HCT116 (cell line): ENCODE data around the gene TYR.

ENCODE experiments used
- CBX3 ChIP-seq: IDR thresholded peaks from 2 replicates; pipeline ENCODE4 v1.6.1; 2012; ENCODE audit warnings: low read depth
- CEBPB ChIP-seq: IDR thresholded peaks from 2 replicates; pipeline ENCODE4 v1.6.1; 2012; ENCODE audit warnings: low read depth
- EZH2 ChIP-seq: fragments of 200-600 bp; sonication (generic); IDR thresholded peaks from 2 replicates; pipeline ENCODE4 v1.6.1; 2017; ENCODE audit warnings: antibody characterized with exemption, mixed run types
- EZH2phosphoT487 ChIP-seq: fragments of 200-600 bp; IDR thresholded peaks from 2 replicates; pipeline ENCODE4 v1.6.1; 2018; ENCODE audit warnings: antibody characterized with exemption, borderline replicate concordance
- POLR2A ChIP-seq: IDR thresholded peaks from 2 replicates; pipeline ENCODE4 v1.7.0; 2011; ENCODE audit warnings: borderline replicate concordance; ENCODE audit not compliant: insufficient read depth, insufficient read length; ENCODE audit errors: extremely low read depth
- POLR2AphosphoS5 ChIP-seq: IDR thresholded peaks from 2 replicates; pipeline ENCODE4 v1.6.1; 2011; ENCODE audit warnings: mild to moderate bottlenecking, low read depth, low read length, moderate library complexity
- YY1 ChIP-seq: IDR thresholded peaks from 2 replicates; pipeline ENCODE4 v1.6.1; 2011; ENCODE audit warnings: low read length, low read depth, moderate library complexity, mild to moderate bottlenecking; ENCODE audit not compliant: insufficient replicate concordance; ENCODE audit errors: extremely low read depth
- ZNF274 ChIP-seq: fragments of 200-500 bp; sonication (Bioruptor generic); IDR thresholded peaks from 2 replicates; pipeline ENCODE4 v1.6.1; 2014; ENCODE audit warnings: mild to moderate bottlenecking, low read depth, low read length, inconsistent platforms
- TF ChIP-seq, protein P1 (sequence below), 3 experiments: fragments of 200-600 bp in 1 of 3; sonication (generic) in 1 of 3; IDR thresholded peaks in 2 of 3; conservative IDR thresholded peaks in 1 of 3; 2 replicates each; pipeline ENCODE4 v1.5.1; 2012 to 2017; ENCODE audit warnings: low read depth in 2 of 3, low read length in 2 of 3, antibody characterized with exemption in 1 of 3, borderline replicate concordance in 1 of 3, control low read depth in 1 of 3, mild to moderate bottlenecking in 1 of 3, mixed read lengths in 1 of 3, mixed run types in 1 of 3, moderate library complexity in 1 of 3; ENCODE audit not compliant: insufficient read depth in 1 of 3
- TF ChIP-seq, protein P2 (sequence below): IDR thresholded peaks from 2 replicates; pipeline ENCODE4 v1.6.1; 2012; ENCODE audit warnings: low read depth

DNA sequence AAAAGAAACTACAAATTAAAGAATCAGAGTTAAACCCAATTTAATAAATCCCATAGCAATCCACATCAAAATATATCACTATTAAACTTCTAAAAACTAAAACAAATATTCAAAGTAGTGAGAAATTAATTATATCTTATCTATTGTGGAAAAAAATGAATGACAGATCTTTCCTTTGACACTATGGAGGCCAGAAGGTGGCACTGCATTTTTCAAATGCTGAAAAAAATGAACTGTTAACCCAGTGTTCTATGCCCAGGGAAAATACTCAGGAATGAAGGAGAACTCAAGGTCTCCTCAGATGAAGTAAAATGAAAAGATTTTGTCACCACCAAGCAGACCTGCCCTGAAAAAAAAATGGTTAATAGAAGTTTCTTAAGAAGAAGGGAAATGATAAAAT, 27.7 kb downstream of the TYR start:
- TF ChIP-seq, protein P1, sequence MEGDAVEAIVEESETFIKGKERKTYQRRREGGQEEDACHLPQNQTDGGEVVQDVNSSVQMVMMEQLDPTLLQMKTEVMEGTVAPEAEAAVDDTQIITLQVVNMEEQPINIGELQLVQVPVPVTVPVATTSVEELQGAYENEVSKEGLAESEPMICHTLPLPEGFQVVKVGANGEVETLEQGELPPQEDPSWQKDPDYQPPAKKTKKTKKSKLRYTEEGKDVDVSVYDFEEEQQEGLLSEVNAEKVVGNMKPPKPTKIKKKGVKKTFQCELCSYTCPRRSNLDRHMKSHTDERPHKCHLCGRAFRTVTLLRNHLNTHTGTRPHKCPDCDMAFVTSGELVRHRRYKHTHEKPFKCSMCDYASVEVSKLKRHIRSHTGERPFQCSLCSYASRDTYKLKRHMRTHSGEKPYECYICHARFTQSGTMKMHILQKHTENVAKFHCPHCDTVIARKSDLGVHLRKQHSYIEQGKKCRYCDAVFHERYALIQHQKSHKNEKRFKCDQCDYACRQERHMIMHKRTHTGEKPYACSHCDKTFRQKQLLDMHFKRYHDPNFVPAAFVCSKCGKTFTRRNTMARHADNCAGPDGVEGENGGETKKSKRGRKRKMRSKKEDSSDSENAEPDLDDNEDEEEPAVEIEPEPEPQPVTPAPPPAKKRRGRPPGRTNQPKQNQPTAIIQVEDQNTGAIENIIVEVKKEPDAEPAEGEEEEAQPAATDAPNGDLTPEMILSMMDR (IDR thresholded peaks at IDR 0.05 in 2 of 3, conservative IDR thresholded peaks at IDR 0.05 in 1 of 3; ENCODE audit: borderline replicate concordance in 1 of 3, insufficient read depth in 1 of 3, low read depth in 2 of 3, low read length in 2 of 3): peak; percentile 8 to 31 (median 19); a peak in 2 of 6 replicates
- TF ChIP-seq POLR2AphosphoS5 (no peak), POLR2A (no peak), CEBPB (no peak), EZH2 (no peak), ZNF274 (no peak), CBX3 (no peak), YY1 (no peak), EZH2phosphoT487 (no peak)
- TF ChIP-seq, protein P2, sequence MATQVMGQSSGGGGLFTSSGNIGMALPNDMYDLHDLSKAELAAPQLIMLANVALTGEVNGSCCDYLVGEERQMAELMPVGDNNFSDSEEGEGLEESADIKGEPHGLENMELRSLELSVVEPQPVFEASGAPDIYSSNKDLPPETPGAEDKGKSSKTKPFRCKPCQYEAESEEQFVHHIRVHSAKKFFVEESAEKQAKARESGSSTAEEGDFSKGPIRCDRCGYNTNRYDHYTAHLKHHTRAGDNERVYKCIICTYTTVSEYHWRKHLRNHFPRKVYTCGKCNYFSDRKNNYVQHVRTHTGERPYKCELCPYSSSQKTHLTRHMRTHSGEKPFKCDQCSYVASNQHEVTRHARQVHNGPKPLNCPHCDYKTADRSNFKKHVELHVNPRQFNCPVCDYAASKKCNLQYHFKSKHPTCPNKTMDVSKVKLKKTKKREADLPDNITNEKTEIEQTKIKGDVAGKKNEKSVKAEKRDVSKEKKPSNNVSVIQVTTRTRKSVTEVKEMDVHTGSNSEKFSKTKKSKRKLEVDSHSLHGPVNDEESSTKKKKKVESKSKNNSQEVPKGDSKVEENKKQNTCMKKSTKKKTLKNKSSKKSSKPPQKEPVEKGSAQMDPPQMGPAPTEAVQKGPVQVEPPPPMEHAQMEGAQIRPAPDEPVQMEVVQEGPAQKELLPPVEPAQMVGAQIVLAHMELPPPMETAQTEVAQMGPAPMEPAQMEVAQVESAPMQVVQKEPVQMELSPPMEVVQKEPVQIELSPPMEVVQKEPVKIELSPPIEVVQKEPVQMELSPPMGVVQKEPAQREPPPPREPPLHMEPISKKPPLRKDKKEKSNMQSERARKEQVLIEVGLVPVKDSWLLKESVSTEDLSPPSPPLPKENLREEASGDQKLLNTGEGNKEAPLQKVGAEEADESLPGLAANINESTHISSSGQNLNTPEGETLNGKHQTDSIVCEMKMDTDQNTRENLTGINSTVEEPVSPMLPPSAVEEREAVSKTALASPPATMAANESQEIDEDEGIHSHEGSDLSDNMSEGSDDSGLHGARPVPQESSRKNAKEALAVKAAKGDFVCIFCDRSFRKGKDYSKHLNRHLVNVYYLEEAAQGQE: no peak
